ENCODE measurements around the gene NT5C.

GRCh38 chr17:75105126-75106080 lies 26.1 kb downstream of the NT5C start:
- TF ChIP-seq, protein P1, sequence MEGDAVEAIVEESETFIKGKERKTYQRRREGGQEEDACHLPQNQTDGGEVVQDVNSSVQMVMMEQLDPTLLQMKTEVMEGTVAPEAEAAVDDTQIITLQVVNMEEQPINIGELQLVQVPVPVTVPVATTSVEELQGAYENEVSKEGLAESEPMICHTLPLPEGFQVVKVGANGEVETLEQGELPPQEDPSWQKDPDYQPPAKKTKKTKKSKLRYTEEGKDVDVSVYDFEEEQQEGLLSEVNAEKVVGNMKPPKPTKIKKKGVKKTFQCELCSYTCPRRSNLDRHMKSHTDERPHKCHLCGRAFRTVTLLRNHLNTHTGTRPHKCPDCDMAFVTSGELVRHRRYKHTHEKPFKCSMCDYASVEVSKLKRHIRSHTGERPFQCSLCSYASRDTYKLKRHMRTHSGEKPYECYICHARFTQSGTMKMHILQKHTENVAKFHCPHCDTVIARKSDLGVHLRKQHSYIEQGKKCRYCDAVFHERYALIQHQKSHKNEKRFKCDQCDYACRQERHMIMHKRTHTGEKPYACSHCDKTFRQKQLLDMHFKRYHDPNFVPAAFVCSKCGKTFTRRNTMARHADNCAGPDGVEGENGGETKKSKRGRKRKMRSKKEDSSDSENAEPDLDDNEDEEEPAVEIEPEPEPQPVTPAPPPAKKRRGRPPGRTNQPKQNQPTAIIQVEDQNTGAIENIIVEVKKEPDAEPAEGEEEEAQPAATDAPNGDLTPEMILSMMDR (IDR thresholded peaks at IDR 0.05), result peak; percentile 36 to 82
- no peak for TF ChIP-seq POLR2A (IDR thresholded peaks at IDR 0.05)
- no peak for TF ChIP-seq POLR2AphosphoS5 (IDR thresholded peaks at IDR 0.05)
